ENCODE measurements around the gene BFAR.

- TF ChIP-seq, protein P1, sequence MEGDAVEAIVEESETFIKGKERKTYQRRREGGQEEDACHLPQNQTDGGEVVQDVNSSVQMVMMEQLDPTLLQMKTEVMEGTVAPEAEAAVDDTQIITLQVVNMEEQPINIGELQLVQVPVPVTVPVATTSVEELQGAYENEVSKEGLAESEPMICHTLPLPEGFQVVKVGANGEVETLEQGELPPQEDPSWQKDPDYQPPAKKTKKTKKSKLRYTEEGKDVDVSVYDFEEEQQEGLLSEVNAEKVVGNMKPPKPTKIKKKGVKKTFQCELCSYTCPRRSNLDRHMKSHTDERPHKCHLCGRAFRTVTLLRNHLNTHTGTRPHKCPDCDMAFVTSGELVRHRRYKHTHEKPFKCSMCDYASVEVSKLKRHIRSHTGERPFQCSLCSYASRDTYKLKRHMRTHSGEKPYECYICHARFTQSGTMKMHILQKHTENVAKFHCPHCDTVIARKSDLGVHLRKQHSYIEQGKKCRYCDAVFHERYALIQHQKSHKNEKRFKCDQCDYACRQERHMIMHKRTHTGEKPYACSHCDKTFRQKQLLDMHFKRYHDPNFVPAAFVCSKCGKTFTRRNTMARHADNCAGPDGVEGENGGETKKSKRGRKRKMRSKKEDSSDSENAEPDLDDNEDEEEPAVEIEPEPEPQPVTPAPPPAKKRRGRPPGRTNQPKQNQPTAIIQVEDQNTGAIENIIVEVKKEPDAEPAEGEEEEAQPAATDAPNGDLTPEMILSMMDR (IDR thresholded peaks at IDR 0.05), result no peak
- TF ChIP-seq CEBPB (IDR thresholded peaks at IDR 0.05) (no peak), MAX (IDR thresholded peaks at IDR 0.05) (no peak), POLR2A (IDR thresholded peaks at IDR 0.05; ENCODE audit: low read length) (no peak), RFX5 (IDR thresholded peaks at IDR 0.05) (no peak), REST (IDR thresholded peaks at IDR 0.05) (no peak), CHD4 (IDR thresholded peaks at IDR 0.05; ENCODE audit: borderline replicate concordance) (no peak), HOXB5 (CRISPR knock-in tag; IDR thresholded peaks at IDR 0.05) (no peak), KDM1A (IDR thresholded peaks at IDR 0.05; ENCODE audit: low read depth) (no peak), BCL3 (IDR thresholded peaks at IDR 0.05) (no peak), MYC (IDR thresholded peaks at IDR 0.05; ENCODE audit: borderline replicate concordance, low read length) (no peak), EP300 (IDR thresholded peaks at IDR 0.05) (no peak), RAD21 (conservative IDR thresholded peaks at IDR 0.05 in 1 of 2, IDR thresholded peaks at IDR 0.05 in 1 of 2) (no peak)
Measured at GRCh38 chr16:14652726-14653125, 20.0 kb downstream of the BFAR start.

All from A549 (cell line).